PC-3 (cell line): ENCODE data around the gene SEMA3D. TPM values are rescaled to one million over a fixed set of nuclear protein-coding genes. Genes with fewer than 3 reads are reported as not detected.

Source experiments
- ATAC-seq: fragments of 200-7000 bp; cut with Tn5 transposase; 2 replicates; pipeline ENCODE4 v1.9.1; 2020; ENCODE audit warnings: mild to moderate bottlenecking, moderate library complexity
- BruUV-seq: library from RNA; stranded (reverse); fragments of 400-500 nt; replicated peaks from 2 replicates; lab custom pipeline; 2021; lab: Mats Ljungman, UMichigan
- CTCF ChIA-PET: fragments of 300-600 bp; sonication (Branson Sonifier 250); formaldehyde crosslinking; loops from one replicate; lab custom pipeline; 2022; ENCODE audit warnings: antibody characterized with exemption; lab: Charles Lee
- POLR2A ChIA-PET: fragments of 300-600 bp; sonication (Branson Sonifier 250); formaldehyde crosslinking; loops from one replicate; lab custom pipeline; 2022; ENCODE audit warnings: antibody characterized with exemption; ENCODE audit not compliant: unreplicated experiment; lab: Charles Lee
- DNase-seq: peaks from one replicate; pipeline ENCODE4 v3.0.0-alpha.2; 2015
- H2AFZ ChIP-seq: fragments of 300-600 bp; sonication (generic); 2 replicates; pipeline ENCODE4 v1.6.0; 2016; ENCODE audit warnings: antibody characterized with exemption, low read length
- H3F3A ChIP-seq: fragments of 300-600 bp; sonication (generic); one replicate; pipeline ENCODE4 v1.6.0; 2017; ENCODE audit warnings: antibody characterized with exemption, low read length, control low read depth, mild to moderate bottlenecking; ENCODE audit not compliant: unreplicated experiment
- H3K27ac ChIP-seq: fragments of 300-600 bp; sonication (generic); 2 replicates; pipeline ENCODE4 v1.5.1; 2016; ENCODE audit warnings: mild to moderate bottlenecking, low read length
- H3K27me3 ChIP-seq: fragments of 300-600 bp; sonication (generic); 2 replicates; pipeline ENCODE4 v1.6.1; 2016; ENCODE audit warnings: low read length, mixed read lengths
- H3K36me3 ChIP-seq: fragments of 300-600 bp; sonication (generic); 2 replicates; pipeline ENCODE4 v1.6.1; 2016; ENCODE audit warnings: low read depth, mixed run types, low read length, mixed read lengths
- H3K4me1 ChIP-seq: fragments of 300-600 bp; sonication (generic); 2 replicates; pipeline ENCODE4 v1.5.1; 2016; ENCODE audit warnings: low read length; ENCODE audit not compliant: insufficient read depth
- H3K4me2 ChIP-seq: fragments of 300-600 bp; sonication (generic); 2 replicates; pipeline ENCODE4 v1.6.0; 2016; ENCODE audit warnings: low read length
- H3K4me3 ChIP-seq: fragments of 300-600 bp; sonication (generic); 2 replicates; pipeline ENCODE4 v1.5.1; 2016; ENCODE audit warnings: mild to moderate bottlenecking, low read length, mixed read lengths
- H3K79me2 ChIP-seq: fragments of 300-600 bp; sonication (generic); 2 replicates; pipeline ENCODE4 v1.6.1; 2017; ENCODE audit warnings: low read length, mixed read lengths
- H3K9ac ChIP-seq: fragments of 300-600 bp; sonication (generic); 2 replicates; pipeline ENCODE4 v1.6.0; 2016; ENCODE audit warnings: mild to moderate bottlenecking, low read length
- H3K9me2 ChIP-seq: fragments of 300-600 bp; sonication (generic); replicated peaks from 2 replicates; pipeline ENCODE4 v1.6.1; 2016; ENCODE audit warnings: mixed run types, low read length, mixed read lengths
- H3K9me3 ChIP-seq: fragments of 300-600 bp; sonication (generic); 2 replicates; pipeline ENCODE4 v1.6.1; 2016; ENCODE audit warnings: low read length, mixed read lengths
- H4K20me1 ChIP-seq: fragments of 300-600 bp; sonication (generic); 2 replicates; pipeline ENCODE4 v1.6.1; 2016; ENCODE audit warnings: low read length, mixed read lengths
- EZH2 ChIP-seq: fragments of 300-600 bp; sonication (generic); IDR thresholded peaks from one replicate; pipeline ENCODE4 v1.6.1; 2017; ENCODE audit warnings: antibody characterized with exemption, mild to moderate bottlenecking, low read length; ENCODE audit not compliant: unreplicated experiment
- EZH2phosphoT487 ChIP-seq: fragments of 300-600 bp; sonication (generic); IDR thresholded peaks from 2 replicates; pipeline ENCODE4 v1.6.1; 2018; ENCODE audit warnings: mild to moderate bottlenecking, antibody characterized with exemption, low read length, borderline replicate concordance
- intact Hi-C: fragments of 100-400 bp; cut with micrococcal nuclease; formaldehyde crosslinking; loops from 2 replicates; pipeline ENCODE4 v1.9.0; 2023
- total RNA-seq: library from RNA; depleted of rRNA; stranded (reverse); fragments of >200 nt; gene quantifications from 2 replicates; pipeline ENCODE4 v1.2.3, GENCODE V29; 2014
- TF ChIP-seq, protein P1 (sequence below): fragments of 300-600 bp; sonication (generic); conservative IDR thresholded peaks from 2 replicates; pipeline ENCODE4 v1.5.1; 2017; ENCODE audit warnings: antibody characterized with exemption, low read depth, mild to moderate bottlenecking, low read length

Gene SEMA3D
- total RNA-seq, 1 experiment from 2014 or later, result 4.8 TPM

DNA sequence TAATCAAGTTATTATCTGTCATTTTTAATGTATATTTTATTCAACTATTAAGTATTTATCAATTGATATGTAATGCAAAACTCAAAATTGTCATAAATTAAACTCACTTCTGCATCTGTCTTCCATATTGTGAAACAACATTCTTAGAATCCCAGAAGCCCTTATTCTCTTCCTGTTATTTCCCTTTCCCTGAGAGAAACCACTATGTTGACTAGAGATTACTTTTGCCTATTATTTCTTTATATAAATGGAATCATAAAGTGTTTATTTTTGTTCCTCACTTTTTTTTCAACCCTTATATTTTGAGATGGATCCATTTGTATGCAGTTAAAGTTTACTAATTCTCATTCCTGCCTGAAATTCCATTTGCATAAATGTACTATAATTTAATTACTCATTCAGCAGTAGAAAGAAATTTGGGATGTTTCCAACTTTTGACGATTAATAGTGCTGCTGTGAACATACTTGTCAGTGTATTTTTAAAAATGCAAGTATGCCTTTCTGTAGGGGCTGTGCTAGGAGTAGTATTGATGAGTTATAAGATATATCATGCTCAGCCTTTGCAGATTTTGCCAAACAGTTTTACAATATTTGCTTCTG lies 211.2 kb downstream of the SEMA3D start:
- H3F3A ChIP-seq, result no peaks in the 10 kb centered on the region
- no peak overlapping the region for H3K4me2 ChIP-seq
- no peak overlapping the region for H3K27ac ChIP-seq
- intact Hi-C loops, result no loop called here
- H3K79me2 ChIP-seq, result no peaks in the 10 kb centered on the region
- DNase-seq, result no peak
- no peak overlapping the region for H2AFZ ChIP-seq
- TF ChIP-seq EZH2phosphoT487, result no peak
- TF ChIP-seq, protein P1, sequence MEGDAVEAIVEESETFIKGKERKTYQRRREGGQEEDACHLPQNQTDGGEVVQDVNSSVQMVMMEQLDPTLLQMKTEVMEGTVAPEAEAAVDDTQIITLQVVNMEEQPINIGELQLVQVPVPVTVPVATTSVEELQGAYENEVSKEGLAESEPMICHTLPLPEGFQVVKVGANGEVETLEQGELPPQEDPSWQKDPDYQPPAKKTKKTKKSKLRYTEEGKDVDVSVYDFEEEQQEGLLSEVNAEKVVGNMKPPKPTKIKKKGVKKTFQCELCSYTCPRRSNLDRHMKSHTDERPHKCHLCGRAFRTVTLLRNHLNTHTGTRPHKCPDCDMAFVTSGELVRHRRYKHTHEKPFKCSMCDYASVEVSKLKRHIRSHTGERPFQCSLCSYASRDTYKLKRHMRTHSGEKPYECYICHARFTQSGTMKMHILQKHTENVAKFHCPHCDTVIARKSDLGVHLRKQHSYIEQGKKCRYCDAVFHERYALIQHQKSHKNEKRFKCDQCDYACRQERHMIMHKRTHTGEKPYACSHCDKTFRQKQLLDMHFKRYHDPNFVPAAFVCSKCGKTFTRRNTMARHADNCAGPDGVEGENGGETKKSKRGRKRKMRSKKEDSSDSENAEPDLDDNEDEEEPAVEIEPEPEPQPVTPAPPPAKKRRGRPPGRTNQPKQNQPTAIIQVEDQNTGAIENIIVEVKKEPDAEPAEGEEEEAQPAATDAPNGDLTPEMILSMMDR, result no peak
- TF ChIP-seq EZH2, result no peak
- ChIA-PET POLR2A (interaction anchor here (0.6 kb wide), 1 partner anchor 12 kb away, joined by 10 read pairs; no protein-coding TSS in a partner anchor), CTCF (no interaction called here)
- H3K9ac ChIP-seq, result no peak overlapping the region
- no peak for ATAC-seq
- no peaks in the 10 kb centered on the region for H3K4me1 ChIP-seq
- no TSS peak for BruUV-seq
- no peaks in the 10 kb centered on the region for H3K36me3 ChIP-seq
- H3K27me3 ChIP-seq, result no peaks in the 10 kb centered on the region
- H3K9me2 ChIP-seq, result no peaks in the 10 kb centered on the region
- no peak overlapping the region for H3K4me3 ChIP-seq
- H4K20me1 ChIP-seq, result no peaks in the 10 kb centered on the region
- H3K9me3 ChIP-seq, result no peaks in the 10 kb centered on the region

DNA sequence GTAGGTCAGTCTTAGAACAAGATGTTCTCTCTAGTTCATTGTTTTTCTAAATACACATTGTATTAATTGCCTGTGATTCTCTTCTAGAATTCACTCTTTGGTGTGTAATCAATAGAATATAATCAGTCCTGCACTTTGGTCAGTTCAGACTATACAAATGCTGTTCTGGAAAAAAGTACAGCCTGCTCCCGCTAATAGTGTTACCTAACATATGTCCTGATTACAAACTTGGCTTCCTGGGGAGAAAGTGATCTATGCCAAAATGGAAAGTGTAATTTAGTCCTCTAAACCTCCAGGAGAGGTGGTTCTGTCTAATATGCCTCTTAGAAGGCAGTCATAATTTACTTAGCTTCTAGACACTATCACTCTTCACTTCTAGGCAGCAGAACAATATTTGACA lies 215.5 kb downstream of the SEMA3D start:
- H3K9me3 ChIP-seq, result no peaks in the 10 kb centered on the region
- H3K27ac ChIP-seq, result no peak overlapping the region
- H3K9ac ChIP-seq, result no peak overlapping the region
- DNase-seq (no peak), ATAC-seq (no peak)
- no peaks in the 10 kb centered on the region for H4K20me1 ChIP-seq
- no peaks in the 10 kb centered on the region for H3K79me2 ChIP-seq
- H3K4me3 ChIP-seq, result no peak overlapping the region
- ChIA-PET CTCF (no interaction called here), POLR2A (no interaction called here)
- H3K4me2 ChIP-seq, result no peak overlapping the region
- no peaks in the 10 kb centered on the region for H3K9me2 ChIP-seq
- H3K4me1 ChIP-seq, result no peaks in the 10 kb centered on the region
- intact Hi-C loops, result no loop called here
- no peaks in the 10 kb centered on the region for H3K27me3 ChIP-seq
- no peaks in the 10 kb centered on the region for H3K36me3 ChIP-seq
- no peak overlapping the region for H2AFZ ChIP-seq
- no TSS peak for BruUV-seq
- H3F3A ChIP-seq, result no peaks in the 10 kb centered on the region
- no peak for TF ChIP-seq EZH2phosphoT487
- no peak for TF ChIP-seq EZH2
- TF ChIP-seq, protein P1, result no peak

DNA sequence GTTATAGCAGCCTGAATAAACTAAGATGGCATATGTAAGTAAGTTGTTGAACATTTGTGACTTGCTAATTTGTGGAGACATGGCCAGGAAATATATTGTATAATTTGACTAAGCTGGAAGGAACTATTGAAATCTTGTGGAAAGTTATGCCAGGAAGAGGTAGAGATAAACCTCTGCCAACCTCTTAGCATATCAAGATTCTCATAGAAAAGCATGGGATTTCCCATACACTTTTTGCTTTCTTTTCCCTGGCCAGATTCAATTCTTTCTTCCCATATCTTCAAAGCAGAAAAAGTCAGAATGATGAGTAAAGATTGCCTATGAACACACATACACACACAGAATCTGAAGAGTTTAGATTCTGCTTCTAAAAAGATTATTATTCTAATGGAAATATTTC lies 216.2 kb downstream of the SEMA3D start:
- no peaks in the 10 kb centered on the region for H3K9me2 ChIP-seq
- H3F3A ChIP-seq, result no peaks in the 10 kb centered on the region
- CTCF ChIA-PET, result no interaction called here
- ATAC-seq (no peak), DNase-seq (no peak)
- no peak overlapping the region for H3K4me3 ChIP-seq
- TF ChIP-seq EZH2phosphoT487, result no peak
- no peak for TF ChIP-seq EZH2
- TF ChIP-seq, protein P1, result no peak
- H4K20me1 ChIP-seq, result no peaks in the 10 kb centered on the region
- no peaks in the 10 kb centered on the region for H3K36me3 ChIP-seq
- H3K4me1 ChIP-seq, result no peaks in the 10 kb centered on the region
- no peak overlapping the region for H3K27ac ChIP-seq
- no peaks in the 10 kb centered on the region for H3K79me2 ChIP-seq
- intact Hi-C loops, result no loop called here
- no peak overlapping the region for H2AFZ ChIP-seq
- POLR2A ChIA-PET, result no interaction called here
- no peak overlapping the region for H3K4me2 ChIP-seq
- no peaks in the 10 kb centered on the region for H3K27me3 ChIP-seq
- H3K9me3 ChIP-seq, result no peaks in the 10 kb centered on the region
- H3K9ac ChIP-seq, result no peak overlapping the region
- no TSS peak for BruUV-seq
